Measurements from ENCODE around the gene EXOC4.

DNA sequence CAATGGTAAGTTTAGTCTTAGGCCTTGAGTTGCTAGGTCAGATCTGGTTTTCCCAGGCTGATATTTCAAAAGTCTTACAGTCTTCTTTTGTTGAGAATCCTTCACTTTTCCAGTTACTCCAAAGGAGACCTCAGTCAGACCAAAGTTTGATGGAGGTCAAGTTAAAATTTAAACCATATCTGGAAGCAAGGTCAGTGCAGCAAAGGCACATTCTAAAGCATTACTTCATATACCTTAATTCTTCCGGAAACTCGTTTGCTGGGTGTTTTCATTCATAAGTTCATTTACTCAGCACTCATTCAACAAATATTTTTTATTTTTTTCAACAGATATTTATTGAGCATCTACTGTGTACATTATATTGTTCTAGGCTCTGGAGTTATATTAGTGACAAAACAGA is 471.3 kb downstream of the EXOC4 start:
- TF ChIP-seq, protein P1, sequence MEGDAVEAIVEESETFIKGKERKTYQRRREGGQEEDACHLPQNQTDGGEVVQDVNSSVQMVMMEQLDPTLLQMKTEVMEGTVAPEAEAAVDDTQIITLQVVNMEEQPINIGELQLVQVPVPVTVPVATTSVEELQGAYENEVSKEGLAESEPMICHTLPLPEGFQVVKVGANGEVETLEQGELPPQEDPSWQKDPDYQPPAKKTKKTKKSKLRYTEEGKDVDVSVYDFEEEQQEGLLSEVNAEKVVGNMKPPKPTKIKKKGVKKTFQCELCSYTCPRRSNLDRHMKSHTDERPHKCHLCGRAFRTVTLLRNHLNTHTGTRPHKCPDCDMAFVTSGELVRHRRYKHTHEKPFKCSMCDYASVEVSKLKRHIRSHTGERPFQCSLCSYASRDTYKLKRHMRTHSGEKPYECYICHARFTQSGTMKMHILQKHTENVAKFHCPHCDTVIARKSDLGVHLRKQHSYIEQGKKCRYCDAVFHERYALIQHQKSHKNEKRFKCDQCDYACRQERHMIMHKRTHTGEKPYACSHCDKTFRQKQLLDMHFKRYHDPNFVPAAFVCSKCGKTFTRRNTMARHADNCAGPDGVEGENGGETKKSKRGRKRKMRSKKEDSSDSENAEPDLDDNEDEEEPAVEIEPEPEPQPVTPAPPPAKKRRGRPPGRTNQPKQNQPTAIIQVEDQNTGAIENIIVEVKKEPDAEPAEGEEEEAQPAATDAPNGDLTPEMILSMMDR (IDR thresholded peaks at IDR 0.05) = no peak
- TF ChIP-seq POLR2A (IDR thresholded peaks at IDR 0.05; ENCODE audit: low read depth) (no peak), EP300 (IDR thresholded peaks at IDR 0.05) (no peak), POLR2AphosphoS5 (IDR thresholded peaks at IDR 0.05) (no peak)
